T-helper 2 cell treated with Interferon-gamma antibody and Interleukin-4, amounts not matched to agents 100 ng/mL and 5 ng/mL, for 36 hours (primary cell): ENCODE data around the gene MVD. TPM values are rescaled to one million over a fixed set of nuclear protein-coding genes. Genes with fewer than 3 reads are reported as not detected.

Experiments used
- intact Hi-C: fragments of 100-400 bp; cut with micrococcal nuclease; formaldehyde crosslinking; loops from one replicate; pipeline ENCODE4 v1.15.1; 2023
- total RNA-seq: library from RNA; stranded (reverse); gene quantifications from 2 replicates; pipeline ENCODE4 v1.2.3, GENCODE V29; 2022

MVD gene
- total RNA-seq, 1 donor from 2014 or later = 65.6 TPM

DNA sequence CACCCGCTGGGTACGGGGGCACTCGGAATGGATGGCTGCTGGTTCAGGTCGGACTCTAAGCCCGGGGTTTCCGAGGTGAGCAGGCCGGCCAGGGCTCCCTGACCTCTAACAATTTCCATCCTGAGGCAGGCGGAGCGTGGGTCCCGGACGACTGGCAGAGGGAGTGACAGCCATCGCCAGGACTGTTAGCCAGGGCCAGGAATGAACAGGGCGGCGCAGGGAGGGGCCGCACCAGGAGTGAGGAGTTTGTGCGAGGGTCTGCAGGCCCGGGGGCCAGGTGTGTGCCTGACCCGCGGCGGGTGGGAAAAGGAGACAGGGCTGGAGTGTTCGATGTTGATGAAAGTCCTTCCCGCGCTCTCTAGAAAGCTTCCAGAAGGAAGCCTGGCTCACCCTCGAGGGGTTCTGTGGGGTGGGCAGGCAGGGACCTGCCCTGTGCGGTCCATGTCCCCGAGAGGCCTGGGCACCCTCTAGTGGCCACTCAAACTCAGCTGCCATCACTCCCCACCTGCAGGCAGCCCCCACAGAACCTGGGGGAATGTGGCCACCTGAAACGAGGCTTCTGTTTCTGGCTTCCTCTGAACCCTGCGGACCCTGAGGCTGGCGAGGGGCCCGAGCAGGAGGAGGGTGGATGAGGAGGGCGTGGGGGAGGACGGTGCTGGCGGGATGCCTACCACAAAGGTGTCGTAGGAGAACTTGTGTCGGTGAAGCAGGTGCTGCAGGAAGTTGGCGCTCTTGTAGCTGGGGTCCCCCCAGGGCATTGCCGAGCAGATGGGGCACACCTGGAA, 35.1 kb upstream of the MVD start:
- intact Hi-C loops = no loop called here

DNA sequence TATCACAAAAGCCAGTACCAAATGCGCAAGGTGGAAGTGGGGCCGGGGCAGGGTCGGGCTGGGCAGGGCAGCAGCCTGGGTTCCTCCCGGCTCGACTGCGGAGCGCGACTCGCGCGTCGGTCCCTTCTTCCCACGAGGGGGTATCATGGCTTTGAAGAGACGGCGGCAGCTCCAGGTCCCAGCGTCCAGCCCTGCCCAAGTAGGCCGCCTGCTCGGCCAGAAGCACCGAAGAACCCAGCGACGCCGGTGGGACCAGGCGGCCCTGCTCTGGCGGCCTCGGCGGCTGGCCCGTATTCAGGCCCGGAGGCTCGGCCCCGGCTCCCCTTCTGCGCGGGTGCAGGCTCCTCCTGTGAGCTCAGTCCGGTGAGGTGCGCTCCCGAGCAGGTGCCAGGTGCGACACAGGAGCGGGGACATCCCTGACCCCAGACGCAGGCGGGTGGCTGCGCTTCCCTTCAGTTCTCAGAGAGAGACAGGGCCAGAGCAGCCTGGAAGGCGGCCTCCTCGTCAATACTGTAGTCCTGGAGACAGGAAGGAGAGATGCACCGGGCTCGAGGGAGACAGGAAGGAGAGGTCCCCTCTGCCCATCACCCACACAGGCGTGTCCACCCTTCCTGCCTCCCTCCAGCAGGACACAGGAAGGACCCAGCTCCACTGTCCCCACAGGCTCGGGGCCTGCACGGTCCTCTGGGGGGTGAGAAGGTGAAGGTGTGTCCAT, 34.4 kb upstream of the MVD start:
- intact Hi-C loops = no loop called here

DNA sequence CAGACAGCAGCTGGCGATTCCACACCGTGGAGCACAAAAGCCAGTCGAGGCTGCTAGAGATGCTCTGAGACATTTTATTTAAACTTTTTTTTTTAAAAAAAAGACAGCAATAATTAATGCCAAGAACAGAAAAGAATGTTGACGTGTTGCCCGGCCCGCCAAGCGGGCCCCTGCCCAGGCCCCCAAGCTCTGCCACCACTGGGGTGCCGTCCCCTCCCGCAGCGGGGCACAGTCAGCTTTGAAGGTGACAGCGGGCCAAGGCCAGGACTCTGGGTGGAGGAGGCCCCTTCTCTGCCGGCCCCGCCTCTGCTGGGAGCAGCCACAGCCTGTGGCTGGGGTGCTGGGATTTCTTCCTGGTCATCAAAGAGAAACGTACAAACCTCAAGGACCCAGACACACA, 33.5 kb upstream of the MVD start:
- intact Hi-C loops = no loop called here

DNA sequence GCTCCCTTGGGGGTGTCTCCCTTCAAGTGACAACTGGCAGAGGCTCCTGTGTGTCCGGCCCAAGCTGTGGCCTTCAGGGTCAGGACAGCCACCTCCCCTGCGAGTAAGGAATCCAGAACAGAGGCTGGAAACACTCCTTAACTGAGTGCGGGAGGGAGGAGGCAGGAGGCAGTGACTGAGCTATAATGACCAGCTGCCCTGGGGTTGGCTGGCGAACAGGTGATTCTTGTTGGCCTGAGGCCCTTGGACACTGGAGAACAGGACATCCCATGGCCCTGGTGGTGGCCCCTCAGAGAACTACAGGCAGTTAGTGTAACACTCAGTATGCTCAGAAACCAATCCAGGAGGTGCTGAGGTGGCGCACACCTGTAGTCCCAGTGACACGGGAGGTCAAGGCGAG, 32.9 kb upstream of the MVD start:
- intact Hi-C loops = no loop called here

DNA sequence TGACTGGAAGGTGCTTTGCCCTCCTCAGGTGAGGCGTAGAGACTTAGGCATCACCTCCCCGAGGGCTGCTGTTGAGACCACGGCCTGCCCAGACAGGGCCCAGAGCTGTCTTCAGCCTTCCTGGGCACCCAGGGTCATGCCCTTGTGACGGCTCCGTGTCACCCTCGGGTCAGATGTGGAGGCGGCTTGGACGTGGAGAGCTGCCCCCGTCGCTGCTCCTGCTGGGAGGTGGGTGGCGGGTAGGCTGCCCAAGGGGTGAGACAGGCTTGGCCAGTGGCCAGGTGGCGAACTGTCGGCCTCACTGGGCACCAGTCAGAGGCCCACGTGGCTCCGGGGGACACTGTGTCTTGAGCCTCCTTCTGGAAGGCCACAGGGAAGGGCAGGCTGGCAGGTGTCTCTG, 32.3 kb upstream of the MVD start:
- intact Hi-C loops = no loop called here

DNA sequence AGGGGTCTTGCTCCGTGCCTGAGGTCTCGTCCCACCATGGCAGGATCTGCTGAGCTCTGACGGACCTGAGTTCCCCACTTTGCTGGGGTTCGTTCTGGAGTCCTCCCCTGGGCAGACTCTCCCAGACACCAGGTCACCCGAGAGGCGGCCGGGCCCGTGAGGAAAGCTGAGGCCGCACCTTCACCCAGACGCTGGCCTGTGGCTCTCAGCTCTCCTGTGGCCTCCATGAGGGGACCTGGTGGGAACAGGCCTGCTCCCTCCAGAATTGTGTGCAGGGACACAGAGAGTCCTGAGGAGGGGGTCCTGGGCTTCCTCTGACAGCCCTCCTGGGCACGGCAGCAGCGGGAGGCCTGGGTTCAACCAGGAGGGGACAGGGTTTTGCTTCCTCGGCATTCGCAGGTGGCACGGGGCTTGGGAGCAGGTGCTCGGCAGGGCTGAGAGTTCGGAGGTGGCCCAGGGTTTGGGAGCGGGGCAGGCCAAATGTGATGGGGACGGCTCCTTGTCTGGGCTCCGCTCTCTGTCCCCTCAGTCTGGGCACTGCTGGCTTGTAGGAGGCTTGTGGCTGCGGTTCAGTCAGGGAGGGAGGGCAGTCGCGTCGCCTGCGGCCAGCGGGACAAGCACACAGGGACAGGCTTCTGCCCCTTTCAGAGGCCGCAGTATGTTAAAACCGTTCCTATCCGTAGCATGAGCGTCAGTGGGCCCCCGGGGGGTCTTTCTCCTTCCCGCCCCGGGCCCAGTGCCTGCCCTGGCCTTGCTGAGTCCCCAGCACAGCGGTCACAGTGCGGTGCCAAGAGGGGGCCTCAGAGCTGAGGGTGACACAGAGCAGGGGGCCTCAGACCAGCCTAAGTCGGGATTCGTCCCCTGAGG, 31.6 kb upstream of the MVD start:
- intact Hi-C loops = no loop called here

DNA sequence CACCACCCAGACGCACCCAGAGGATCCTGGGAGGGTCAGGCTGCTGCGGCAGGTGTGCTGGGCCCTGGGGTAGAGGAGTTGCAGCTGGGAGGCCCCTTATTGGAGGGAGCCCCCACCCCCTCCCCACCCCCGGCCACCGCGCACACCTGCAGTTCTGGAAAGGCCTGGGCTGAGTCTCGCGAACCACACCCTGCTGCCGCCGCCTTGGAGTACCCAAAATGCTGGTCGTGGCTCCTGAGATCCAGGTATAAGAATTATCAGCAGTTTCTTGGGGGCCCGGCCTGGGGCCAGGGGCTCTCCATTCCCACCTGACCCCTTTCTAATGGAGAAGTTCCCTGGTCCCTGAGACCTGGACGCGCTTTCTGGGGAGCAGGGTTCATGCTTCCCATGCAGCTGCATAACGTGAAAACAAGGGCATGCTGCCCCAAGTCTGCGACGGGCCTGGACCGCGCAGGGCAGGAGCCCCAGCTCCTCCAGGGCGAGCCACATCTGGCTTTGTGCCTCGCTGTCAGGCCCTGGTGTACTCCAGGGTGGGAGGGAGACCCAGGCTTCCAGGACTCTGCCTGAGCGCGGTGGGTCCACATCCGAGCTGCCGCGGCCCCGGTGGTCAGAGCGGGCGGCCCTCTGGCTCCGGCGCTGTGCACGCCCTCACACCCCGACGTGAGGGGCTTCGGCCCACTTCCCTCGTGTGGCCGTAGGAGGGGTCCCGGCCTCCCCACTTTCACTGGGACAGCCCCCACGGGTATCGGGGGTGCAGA, 30.7 kb upstream of the MVD start:
- intact Hi-C loops = no loop called here

DNA sequence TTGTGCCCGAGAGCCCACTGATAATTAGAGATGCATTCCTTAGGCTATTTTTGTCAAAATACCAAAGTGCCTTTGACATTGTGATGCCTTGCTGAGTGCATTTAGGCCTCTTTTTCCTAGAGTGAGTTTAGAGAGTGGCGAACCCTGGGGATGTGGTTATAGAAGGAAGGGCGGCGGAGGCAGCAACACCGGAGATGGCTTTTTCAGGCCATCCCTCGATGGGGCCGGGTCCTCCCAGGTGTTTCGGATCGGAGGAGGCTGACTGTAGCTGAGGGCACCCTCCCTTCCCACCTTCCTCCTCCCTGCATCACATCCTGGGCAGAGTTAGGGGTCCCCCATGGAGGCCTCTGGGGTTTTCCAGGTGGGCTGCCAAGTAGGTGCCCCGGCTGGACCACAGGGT, 30.0 kb upstream of the MVD start:
- intact Hi-C loops = no loop called here

DNA sequence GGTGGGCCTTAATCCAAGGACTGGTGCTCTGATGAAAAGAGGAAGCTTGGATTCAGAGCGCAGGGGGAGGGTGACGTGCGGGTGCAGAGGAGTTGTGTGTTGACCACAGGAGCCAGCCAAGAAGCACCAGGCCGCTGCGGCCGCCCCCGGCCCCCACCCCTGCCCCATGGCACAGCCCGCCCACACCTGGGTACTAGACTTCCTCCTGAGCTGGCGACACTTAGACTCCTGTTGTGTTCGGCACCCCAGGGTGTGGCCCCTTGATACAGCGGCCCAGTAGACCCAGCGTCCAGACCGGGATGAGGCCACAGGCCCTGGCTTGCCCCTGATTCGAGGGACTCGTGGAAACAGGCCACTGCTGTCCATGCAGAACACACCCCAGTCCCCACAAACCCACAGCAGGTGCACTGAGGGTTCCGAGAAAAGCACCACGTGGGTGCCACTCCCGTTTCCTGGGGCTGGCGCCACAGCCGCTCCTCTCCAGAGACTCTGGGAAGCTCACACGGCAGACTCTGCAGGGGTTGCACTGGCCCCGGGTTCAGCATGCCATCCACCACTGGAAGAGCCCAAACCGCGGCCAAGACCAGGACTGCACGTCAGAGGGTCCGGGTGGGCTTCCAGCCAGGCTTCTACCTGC, 29.2 kb upstream of the MVD start:
- intact Hi-C loops = no loop called here

DNA sequence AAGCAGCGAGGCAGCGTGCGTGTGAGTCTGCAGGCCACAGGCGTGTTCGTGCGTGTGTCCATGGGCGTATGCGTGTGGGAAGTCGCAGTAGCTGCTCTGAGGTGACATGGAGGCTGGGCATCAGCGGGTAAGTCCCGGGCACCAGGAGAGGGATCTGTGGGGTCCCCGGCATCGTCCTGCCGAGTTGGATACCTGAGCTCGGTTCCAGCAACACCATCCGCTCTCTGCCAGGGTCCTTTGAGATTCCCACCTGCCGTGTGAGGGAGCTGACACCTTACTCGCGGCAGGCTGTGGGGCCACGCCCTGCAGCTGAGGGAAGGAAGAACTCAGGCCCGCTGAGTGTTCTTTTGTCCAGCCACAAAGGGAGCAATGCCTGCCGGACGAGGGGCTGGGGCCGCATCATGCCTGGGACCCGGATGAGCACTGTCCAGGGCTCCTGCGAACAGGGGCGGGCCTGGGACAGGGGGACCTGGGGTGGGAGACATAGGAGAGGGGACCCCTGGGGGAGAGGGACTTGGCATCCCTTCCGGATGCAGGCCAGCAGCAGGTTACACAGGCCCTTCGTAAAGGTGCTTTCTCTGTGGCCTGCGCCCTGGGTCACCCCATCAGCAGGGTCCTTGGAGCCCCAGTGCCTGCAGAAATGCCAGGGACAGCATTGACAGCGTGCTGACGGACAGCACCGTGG, 28.4 kb upstream of the MVD start:
- intact Hi-C loops = no loop called here

DNA sequence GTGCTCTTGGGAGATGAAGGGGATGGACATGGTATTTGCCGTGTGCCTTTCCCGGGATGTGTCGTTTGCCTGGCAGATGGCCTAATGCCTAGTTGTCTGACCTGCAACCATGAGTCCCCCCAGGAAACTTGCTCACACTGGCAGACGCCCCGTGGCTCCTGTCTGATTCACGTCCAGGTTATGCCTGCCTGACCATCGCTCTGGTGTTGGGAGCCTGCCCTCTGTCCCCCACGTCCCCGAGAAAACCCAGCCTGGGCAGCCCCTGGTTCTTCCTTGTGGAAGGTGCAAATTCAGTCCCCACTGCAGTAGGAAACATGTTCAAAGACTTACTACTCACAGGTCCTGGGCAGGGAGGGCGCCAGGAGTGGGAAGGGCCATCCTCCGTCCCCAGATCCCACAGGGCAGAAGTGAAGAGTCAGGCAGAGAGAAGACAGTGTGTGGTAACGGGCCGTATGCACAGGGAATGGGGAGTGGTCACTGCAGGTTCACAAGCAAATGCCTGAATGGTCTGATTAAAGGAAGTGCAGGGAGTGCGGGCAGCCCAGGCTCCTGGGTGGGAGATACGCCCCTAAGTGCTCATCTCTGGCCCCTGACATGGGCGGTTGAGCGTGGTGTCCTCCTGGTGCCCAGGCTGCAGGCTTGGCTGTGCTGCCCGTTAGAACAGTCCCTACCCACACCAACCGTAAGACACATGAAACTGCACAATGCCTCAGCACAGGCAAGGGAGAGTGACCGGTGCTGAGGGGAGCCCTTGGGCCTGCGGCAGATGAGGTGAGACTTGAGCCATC, 27.6 kb upstream of the MVD start:
- intact Hi-C loops = no loop called here

DNA sequence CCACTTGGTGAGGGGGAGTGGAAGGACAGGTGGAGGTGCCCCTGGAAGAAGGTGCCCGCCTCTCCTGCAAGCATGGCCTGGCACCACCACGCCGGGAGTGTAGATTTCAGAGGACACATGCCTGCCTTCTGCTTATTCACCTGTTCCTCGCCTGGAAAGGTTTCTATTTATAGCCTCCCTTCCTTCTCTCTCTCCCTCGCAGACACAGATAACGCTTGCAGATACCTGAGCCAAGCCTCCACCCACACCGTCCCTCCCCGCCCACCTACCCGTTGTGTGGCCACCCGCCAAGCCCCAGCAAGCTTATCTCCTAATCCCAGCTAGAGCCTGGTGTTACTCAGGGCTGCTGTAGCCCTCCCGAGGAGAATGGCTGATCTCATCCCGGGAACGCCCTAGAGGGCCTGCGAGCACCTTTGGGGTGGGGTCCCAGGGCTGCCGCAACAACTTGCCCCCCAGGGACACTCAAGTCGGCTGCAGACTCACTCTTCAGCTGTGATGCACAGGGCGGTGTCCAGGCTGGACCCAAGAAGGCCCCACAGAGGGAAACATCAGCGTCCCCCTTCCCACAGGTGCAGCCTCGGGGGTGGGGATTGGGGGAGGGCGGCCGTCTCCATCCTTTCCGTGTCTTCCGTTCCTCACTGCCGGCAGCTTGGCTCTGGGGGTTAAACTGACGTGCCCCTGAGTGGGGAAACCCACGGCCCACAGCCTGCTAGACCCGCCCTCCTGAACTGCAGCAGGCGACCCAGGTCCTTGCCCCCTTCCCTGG, 25.3 kb upstream of the MVD start:
- intact Hi-C loops = no loop called here

DNA sequence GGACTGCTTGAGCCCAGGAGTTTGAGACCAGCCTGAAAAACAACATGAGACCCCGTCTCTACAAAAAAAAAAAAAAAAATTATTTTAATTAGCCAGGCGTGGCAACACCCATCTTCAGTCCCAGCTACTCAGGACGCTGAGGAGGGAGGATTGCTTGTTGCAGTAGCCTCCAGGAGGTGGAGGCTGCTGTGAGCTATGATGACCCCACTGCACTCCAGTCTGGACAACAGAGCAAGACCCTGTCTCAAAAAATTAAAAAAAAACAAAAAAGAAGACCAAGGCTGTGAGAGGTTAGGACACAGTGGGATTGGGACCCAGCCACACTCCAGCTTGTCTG, 24.8 kb upstream of the MVD start:
- intact Hi-C loops = loop anchor here (2.0 kb wide), 1 partner anchor 13 kb away; no protein-coding TSS in a partner anchor

DNA sequence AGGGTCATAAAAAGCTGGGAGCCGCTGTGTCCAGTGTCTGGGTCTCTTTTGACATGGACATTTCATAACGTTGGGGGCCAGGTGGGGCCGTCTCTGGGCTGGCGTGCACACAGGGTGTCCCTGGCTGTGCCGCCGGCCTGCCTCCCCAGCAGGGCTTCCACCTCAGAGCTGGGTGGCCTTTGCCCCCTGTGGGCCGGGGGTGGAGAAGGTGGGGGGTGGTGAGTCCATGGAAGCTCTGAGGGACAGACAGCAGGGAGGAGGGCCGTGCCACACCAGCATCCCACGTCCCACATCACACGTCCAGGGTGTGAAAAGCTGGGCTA, 24.3 kb upstream of the MVD start:
- intact Hi-C loops = loop anchor here (2.0 kb wide), 1 partner anchor 14 kb away; no protein-coding TSS in a partner anchor

DNA sequence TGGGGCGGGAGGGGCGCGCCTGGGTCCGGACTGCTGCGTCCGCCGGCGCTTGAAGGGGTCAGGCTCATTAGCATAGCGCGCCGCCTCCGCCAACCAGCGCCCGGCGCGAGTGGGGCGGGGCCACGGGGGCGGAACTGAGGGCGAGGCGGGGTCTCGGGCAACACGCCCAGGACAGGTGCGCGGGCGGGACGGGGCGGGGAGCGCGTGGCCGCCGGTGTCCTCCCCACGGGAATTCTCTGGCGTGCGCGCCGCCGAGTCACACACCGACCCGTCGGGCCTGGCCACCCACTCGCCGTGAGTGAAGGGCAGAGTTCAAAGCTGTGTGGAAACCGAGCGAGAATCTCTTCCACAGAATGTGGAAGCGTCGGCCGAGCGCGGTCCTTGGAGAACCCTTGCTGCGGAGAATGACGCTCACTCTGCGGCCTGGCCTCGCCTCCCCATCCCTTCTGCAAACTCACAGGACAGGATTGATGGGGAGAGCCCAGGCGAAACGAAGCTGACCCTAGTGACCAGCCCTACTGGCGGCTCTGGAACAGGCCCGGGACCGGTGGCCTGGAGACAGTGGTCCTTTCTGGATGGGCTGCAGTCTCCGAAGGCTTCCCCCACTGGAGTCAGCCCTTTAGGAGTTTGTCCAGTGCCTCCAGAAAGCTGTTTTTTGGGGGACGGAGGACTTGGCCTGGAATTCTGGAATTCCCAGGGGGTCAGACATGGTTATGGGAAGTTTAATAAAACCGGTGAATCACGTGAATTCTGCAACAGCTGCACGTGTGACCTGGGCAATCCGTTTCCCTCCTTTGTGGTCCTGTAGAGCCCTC, 23.8 kb upstream of the MVD start, which contains the start of gene SNAI3:
TSS of gene SNAI3 (minus strand) at position 69 of the 815 bp plus-strand sequence. CDS start 101 bp downstream, outside the sequence.
- intact Hi-C loops = loop anchor here (1.0 to 2.0 kb wide), 3 partner anchors 14 to 35 kb away; partner anchors contain the start of genes CYBA and MVD

DNA sequence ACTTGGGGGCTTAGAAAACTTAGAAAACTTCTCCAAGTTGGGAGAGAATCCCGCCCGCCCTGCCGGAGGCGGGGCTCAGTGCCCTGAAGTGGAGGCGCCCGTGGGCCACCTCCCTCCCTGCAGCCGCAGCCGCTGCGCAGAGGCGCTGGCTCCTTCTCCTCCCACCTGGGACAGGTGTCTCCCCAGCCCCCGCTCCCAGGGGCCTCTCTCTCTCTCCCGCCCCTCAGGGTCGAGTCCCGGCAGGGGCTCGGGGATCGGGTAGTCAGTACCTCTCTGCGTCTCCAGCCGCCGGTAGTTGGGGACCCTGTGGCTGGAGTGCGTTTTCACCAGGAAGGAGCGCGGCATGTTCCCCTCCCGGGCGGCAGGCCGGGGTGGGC, 23.2 kb upstream of the MVD start:
- intact Hi-C loops = loop anchor here (1.0 to 2.0 kb wide), 3 partner anchors 15 to 35 kb away; partner anchors contain the start of genes CYBA and MVD
